Activated CD8-positive, alpha-beta memory T cell treated with anti-CD3 and anti-CD28 coated beads for 48 hours (primary cell): ENCODE results near the gene B3GAT3.
"Not testable (repeated sequence)": the region's sequence is repeated elsewhere in the genome, so short reads cannot be mapped to it uniquely, and the experiment has no call there.

ENCODE experiments used
- DNase-seq, 3 experiments: peaks; one replicate each; pipeline ENCODE4 v3.0.0-alpha.2; 2020; ENCODE audit warnings: low read depth in 2 of 3, low spot score in 2 of 3

Gene B3GAT3

GRCh38 chr11:62604460-62605120 lies 17.2 kb downstream of the B3GAT3 start:
- DNase-seq, result no peak

- DNase-seq, result no peak
These were observed 17.9 kb downstream of the B3GAT3 start for GRCh38 chr11:62603776-62604299.

- no peak for DNase-seq
These were observed 18.7 kb downstream of the B3GAT3 start for GRCh38 chr11:62603072-62603408.

- DNase-seq, result no peak
These were observed 19.4 kb downstream of the B3GAT3 start for GRCh38 chr11:62602141-62603071.

- peak; percentile 97 to 100 (median 100) for DNase-seq
These were observed 20.2 kb downstream of the B3GAT3 start, which contains the start of gene MTA2 for GRCh38 chr11:62601372-62602140. Gene MTA2 (minus strand): TSS chr11:62601865. CDS start chr11:62601450, 415 bp downstream.

GRCh38 chr11:62601122-62601371 lies 20.7 kb downstream of the B3GAT3 start:
- DNase-seq, result no peak

- no peak for DNase-seq
These were observed 21.2 kb downstream of the B3GAT3 start for GRCh38 chr11:62600367-62601121.

GRCh38 chr11:62599901-62600300 lies 21.9 kb downstream of the B3GAT3 start:
- no peak for DNase-seq

GRCh38 chr11:62599069-62599696 lies 22.6 kb downstream of the B3GAT3 start:
- DNase-seq, result peak; percentile 88 to 91 (median 88)

GRCh38 chr11:62595124-62595523 lies 26.7 kb downstream of the B3GAT3 start:
- no peak for DNase-seq

GRCh38 chr11:62593434-62594044 lies 28.2 kb downstream of the B3GAT3 start:
- peak in 1 of 3 experiments; percentile 52 for DNase-seq

GRCh38 chr11:62592989-62593421 lies 28.8 kb downstream of the B3GAT3 start:
- no peak for DNase-seq

- DNase-seq, result no peak
These were observed 29.5 kb downstream of the B3GAT3 start for GRCh38 chr11:62592146-62592815.

GRCh38 chr11:62591448-62592145 lies 30.2 kb downstream of the B3GAT3 start, which contains the start of gene TUT1:
Gene TUT1 (minus strand): TSS chr11:62591523. CDS start chr11:62591485, 38 bp downstream.
- peak; percentile 83 to 92 (median 88) for DNase-seq

- DNase-seq, result no peak
These were observed 32.7 kb downstream of the B3GAT3 start for GRCh38 chr11:62588966-62589637.

- not testable (repeated sequence) for DNase-seq
These were observed 36.4 kb downstream of the B3GAT3 start for GRCh38 chr11:62585356-62585755.

- DNase-seq, result not testable (repeated sequence)
These were observed 40.1 kb downstream of the B3GAT3 start for GRCh38 chr11:62581735-62582134.
